Skeletal muscle tissue (tissue), 4 donors: Measurements from ENCODE around the gene PPP1R13B. TPM values are rescaled to one million over a fixed set of nuclear protein-coding genes. Genes with fewer than 3 reads are reported as not detected.

Source experiments
- H3K27ac ChIP-seq: one replicate; pipeline ENCODE4 v1.7.0; 2013; ENCODE audit warnings: mild to moderate bottlenecking, low read depth, low read length, inconsistent platforms
- H3K27me3 ChIP-seq, 3 donors: one replicate each; pipeline ENCODE4 v1.7.0; 2013; ENCODE audit warnings: low read length in 3 of 3; ENCODE audit not compliant: control insufficient read depth in 3 of 3, insufficient read depth in 3 of 3
- H3K36me3 ChIP-seq, 3 donors: one replicate each; pipeline ENCODE4 v1.7.0; 2013; ENCODE audit warnings: low read length in 3 of 3; ENCODE audit not compliant: control insufficient read depth in 3 of 3, insufficient read depth in 3 of 3
- H3K4me1 ChIP-seq, 3 donors: one replicate each; pipeline ENCODE4 v1.7.0; 2013; ENCODE audit warnings: low read length in 3 of 3, mild to moderate bottlenecking in 3 of 3; ENCODE audit not compliant: control insufficient read depth in 3 of 3, insufficient read depth in 3 of 3
- H3K4me3 ChIP-seq, 3 donors: one replicate each; pipeline ENCODE4 v1.7.0; 2013; ENCODE audit warnings: low read length in 3 of 3
- H3K9ac ChIP-seq, 3 donors: one replicate each; pipeline ENCODE4 v1.7.0; 2013; ENCODE audit warnings: low read length in 3 of 3, mild to moderate bottlenecking in 3 of 3, moderate library complexity in 2 of 3, low read depth in 1 of 3
- H3K9me3 ChIP-seq, 3 donors: one replicate each; pipeline ENCODE4 v1.7.0; 2013; ENCODE audit warnings: low read length in 3 of 3; ENCODE audit not compliant: control insufficient read depth in 3 of 3
- total RNA-seq: library from RNA; depleted of rRNA; stranded (reverse); fragments of >200 nt; gene quantifications from one replicate; pipeline ENCODE4 v1.2.3, GENCODE V29; 2014
- donor health status: Osteomylitis.

Gene PPP1R13B
- total RNA-seq, 1 donor from 2014 or later, result 4.7 TPM

DNA sequence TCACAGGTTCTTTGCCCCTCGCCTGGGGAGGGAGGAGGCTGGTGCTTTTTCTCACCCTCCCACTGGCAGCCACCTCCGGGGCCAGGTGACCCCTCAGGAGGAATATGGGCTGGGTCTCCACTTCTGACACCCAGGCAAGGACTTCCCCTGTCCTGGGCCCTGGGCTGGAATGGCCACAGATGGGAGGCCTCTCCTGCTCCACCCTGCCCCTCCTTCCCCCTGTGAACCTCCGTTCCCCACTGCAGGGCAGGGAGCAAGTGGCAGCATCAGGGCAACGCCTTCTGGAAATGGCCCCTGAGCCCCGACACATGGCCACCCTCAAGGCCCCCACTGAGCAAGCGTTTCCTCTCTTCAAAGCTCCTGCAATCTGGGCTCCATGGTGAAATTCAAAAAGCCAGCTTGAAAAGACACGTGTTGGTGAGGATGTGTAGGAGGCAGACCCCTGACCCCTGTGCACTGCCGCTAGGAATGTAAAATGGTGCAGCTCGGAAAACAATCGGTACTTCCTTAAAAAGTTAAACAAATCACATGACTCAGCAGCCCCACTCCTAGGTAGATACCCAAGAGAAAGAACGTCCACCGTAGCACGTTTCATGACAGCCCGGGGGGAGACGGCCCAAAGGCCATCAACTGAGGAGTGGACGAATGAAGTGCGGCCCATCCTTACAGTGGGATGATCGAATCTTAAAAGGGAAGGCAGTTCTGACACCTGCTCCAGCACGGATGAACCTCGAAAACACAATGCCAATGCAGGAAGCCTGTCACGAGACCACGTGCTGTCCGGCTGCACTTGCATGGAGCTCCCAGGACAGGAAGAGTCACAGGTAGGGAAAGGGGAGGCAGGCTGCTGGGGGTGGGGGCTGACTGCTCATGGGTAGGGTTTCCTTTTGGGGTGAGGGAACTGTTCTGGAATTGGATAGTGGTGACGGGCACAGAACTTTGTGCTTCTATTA lies 143.7 kb downstream of the PPP1R13B start:
- Histone ChIP-seq H3K9ac (no peak overlapping the region), H3K27ac (no peak overlapping the region), H3K27me3 (no peaks in the 10 kb centered on the region), H3K4me3 (no peak overlapping the region), H3K4me1 (peaks cover 34 to 62% (median 56%) of the 10 kb centered on the region in 3 donors), H3K9me3 (no peaks in the 10 kb centered on the region), H3K36me3 (peaks cover 17 to 34% (median 26%) of the 10 kb centered on the region in 3 donors)

- H3K27ac ChIP-seq, result no peak overlapping the region
- H3K27me3 ChIP-seq, result no peaks in the 10 kb centered on the region
- H3K36me3 ChIP-seq, result peaks cover 17 to 36% (median 28%) of the 10 kb centered on the region in 3 donors
- no peaks in the 10 kb centered on the region for H3K9me3 ChIP-seq
- peaks cover 35 to 61% (median 55%) of the 10 kb centered on the region in 3 donors for H3K4me1 ChIP-seq
- H3K4me3 ChIP-seq, result no peak overlapping the region
- H3K9ac ChIP-seq, result peak overlapping the region in 1 of 3 donors; percentile 25
Measured at GRCh38 chr14:103702497-103703432, 144.6 kb downstream of the PPP1R13B start.

DNA sequence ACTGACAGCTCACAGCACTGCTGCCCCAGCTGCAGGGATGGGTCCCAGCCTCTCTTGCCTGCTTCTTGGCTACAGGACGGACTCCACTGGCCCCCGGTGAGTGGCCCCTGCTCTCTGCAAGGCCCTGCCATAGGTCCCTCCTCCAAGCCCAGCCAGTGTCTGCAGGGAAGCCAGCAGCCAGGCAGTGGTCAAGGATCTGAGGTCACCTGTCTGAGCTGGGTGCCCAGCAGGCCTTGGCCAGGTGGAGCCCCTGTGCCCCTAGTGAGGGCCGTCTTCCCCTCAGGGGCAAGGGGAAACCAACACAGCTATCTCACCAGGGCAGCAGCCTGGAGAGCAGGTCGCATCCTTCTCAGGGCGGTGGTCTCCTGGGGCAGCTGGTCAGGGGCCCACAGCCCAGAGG lies 145.3 kb downstream of the PPP1R13B start:
- no peak overlapping the region for H3K27ac ChIP-seq
- H3K36me3 ChIP-seq, result peaks cover 17 to 32% (median 30%) of the 10 kb centered on the region in 3 donors
- no peak overlapping the region for H3K4me3 ChIP-seq
- H3K4me1 ChIP-seq, result peaks cover 42 to 68% (median 58%) of the 10 kb centered on the region in 3 donors
- no peaks in the 10 kb centered on the region for H3K27me3 ChIP-seq
- H3K9ac ChIP-seq, result no peak overlapping the region
- H3K9me3 ChIP-seq, result no peaks in the 10 kb centered on the region

- Histone ChIP-seq H3K4me1 (peaks cover 53 to 74% (median 70%) of the 10 kb centered on the region in 3 donors), H3K9ac (peak overlapping the region in 2 of 3 donors; percentile 51 to 74), H3K9me3 (no peaks in the 10 kb centered on the region), H3K27ac (peak overlapping the region; percentile 67), H3K27me3 (no peaks in the 10 kb centered on the region), H3K36me3 (peaks cover 17 to 32% (median 26%) of the 10 kb centered on the region in 3 donors), H3K4me3 (peak overlapping the region in 1 of 3 donors; percentile 41)
Measured at GRCh38 chr14:103700753-103701490, 146.5 kb downstream of the PPP1R13B start.

DNA sequence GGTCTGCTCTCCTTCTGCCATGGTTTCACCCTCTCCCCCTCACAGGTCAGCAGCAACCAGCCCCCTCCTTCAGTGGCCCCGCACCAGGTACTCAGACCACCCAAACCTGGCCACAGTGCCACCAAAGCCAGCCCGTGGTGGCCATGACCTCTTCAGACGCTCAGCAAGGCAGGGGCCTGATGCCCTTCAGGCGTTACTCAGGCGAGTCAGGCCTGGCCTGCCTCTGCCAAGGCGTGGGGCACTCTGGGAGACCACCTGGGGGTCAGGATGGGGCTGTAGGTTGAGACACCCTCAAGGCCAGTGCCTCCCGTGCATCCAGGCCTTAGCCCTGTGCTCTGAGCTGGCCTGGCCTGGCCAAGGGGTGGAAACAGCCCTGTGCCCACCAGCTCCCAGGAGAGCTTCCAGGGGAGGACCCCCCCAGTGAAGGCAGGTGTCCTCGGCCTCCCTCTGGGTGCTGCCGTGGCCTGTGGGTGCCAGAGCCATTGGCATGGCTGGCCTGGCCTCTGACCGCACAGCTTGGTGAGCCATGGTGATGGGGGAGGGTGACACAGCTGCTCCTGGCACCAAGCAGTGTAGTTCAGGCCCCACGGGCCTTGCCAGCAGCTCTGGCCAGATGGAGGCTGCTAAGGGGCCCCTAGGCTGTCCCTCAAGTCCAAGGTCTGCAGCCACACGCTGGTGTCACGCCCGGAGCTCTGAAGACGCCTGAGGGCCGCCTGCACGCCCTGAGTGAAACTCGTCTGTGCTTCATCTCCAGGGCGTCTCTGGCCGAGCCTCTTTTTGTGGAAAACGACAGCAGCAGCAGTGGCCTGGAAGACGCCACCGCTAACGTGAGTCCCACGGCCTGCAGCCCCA lies 147.2 kb downstream of the PPP1R13B start:
- Histone ChIP-seq H3K36me3 (peaks cover 17 to 31% (median 23%) of the 10 kb centered on the region in 3 donors), H3K27ac (peak overlapping the region; percentile 67), H3K4me3 (peak overlapping the region in 1 of 3 donors; percentile 41), H3K27me3 (no peaks in the 10 kb centered on the region), H3K9ac (peak overlapping the region; percentile 16 to 74 (median 61)), H3K9me3 (no peaks in the 10 kb centered on the region), H3K4me1 (peaks cover 59 to 76% (median 75%) of the 10 kb centered on the region in 3 donors)

DNA sequence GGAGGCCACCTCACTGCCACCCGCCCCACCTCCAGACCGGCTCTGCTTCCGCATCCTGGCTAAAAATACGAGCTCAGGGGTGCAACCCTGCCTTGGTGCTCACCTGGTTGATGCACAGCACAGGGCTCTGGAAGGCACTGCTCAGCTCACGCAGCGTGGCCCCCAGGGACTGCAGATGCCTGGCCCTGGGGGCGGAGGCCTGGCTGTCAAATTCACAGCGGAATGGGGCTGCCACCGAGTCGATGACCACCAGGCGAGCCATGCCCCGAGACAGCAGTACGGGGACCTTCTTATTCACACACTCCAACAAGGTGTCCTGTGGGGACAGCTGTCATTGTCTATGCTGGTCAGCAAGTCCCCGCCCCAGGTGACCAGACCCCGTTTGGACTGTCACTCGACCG lies 148.1 kb downstream of the PPP1R13B start:
- Histone ChIP-seq H3K27me3 (no peaks in the 10 kb centered on the region), H3K36me3 (peaks cover 21 to 33% (median 29%) of the 10 kb centered on the region in 3 donors), H3K9me3 (no peaks in the 10 kb centered on the region), H3K4me1 (peaks cover 59 to 82% (median 77%) of the 10 kb centered on the region in 3 donors), H3K4me3 (no peak overlapping the region), H3K9ac (peak overlapping the region in 1 of 3 donors; percentile 16), H3K27ac (peak overlapping the region; percentile 67)

DNA sequence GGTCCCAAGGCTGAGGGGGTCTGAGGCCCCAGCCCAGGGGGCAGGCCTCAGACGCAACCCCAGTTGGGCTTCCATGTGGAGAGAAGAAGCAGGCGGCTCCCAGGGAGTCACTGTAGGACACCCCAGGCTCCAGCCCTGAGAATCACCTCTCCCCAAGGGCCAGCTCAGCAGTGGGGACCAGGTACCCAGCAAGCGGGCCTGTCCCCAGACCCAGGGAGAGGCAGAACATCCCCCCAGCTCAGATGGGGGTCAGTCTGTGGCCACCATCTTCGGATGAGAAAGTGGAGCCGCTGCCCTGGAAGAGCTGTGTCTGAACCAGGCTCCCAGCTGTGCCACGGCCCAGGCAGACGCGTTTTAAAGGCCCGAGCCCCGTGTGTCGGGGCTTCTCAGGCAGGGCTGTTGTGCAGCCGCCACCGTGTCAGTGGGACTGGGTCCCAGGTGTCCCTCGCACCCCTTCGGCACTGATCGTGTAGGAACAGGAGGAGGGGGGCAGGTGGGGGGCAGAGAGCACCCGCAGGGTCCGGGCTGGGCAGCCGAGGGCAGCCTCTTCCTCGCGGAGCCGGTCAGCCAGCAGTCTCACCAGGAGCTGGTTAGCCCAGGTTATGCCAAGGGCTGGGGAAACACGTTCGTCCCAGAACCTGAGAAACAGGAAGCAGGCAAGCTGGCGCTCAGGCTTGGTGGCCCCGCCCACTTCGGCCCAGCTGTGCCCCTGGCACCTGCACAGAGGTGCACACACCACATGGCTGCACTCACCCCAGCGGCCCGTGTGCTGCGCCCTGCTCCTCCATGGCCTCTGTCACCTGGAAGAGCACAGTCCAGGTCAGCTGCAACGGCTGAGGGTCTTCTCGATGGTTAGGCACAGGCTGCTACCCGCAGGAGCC lies 148.8 kb downstream of the PPP1R13B start:
- H3K4me3 ChIP-seq, result no peak overlapping the region
- H3K27me3 ChIP-seq, result no peaks in the 10 kb centered on the region
- no peaks in the 10 kb centered on the region for H3K9me3 ChIP-seq
- peaks cover 62 to 87% (median 73%) of the 10 kb centered on the region in 3 donors for H3K4me1 ChIP-seq
- H3K27ac ChIP-seq, result no peak overlapping the region
- H3K36me3 ChIP-seq, result peaks cover 20 to 34% (median 29%) of the 10 kb centered on the region in 3 donors
- peak overlapping the region in 1 of 3 donors; percentile 16 for H3K9ac ChIP-seq
